ENCODE measurements around the gene BUB1B.

Gene BUB1B

DNA sequence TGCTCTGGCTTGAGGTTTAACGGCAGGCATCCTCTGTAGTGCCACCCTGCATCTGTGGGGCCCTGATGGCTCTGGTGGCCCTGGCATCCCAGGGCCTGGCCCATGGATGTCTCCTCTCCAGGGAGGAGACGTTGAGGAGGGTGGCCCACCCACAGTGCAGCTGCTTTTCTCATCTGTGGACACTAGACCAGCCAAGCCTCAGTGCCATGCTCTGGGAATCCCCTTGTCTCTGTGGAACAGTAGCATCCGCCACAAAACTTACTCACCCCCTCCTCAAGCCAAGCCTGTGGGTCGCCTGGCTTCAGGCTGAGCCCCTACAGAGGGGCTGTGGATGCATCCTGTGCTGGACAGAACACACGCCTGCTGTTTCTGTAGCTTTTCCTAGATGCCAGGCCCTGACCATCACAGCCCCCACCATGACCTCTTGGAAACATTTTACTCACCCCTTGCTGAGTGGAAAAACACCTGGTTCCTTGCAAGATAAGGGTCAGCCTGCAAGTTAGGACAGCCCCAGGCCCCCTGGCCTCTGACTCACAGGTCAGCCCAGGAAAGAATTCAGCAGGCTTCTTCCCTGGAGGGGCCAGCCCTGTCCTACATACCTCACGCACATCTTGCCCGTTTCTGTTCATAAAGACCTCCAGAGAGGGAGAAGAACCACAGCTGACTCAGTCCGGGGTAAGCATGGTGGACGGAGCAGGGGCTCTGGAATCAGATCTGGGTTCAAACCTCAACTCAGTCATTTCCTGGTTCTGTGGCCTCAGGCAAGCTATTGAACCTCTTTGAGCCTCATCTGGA, 97.0 kb downstream of the BUB1B start:
- DNase-seq (ENCODE audit: low spot score): no peak

DNA sequence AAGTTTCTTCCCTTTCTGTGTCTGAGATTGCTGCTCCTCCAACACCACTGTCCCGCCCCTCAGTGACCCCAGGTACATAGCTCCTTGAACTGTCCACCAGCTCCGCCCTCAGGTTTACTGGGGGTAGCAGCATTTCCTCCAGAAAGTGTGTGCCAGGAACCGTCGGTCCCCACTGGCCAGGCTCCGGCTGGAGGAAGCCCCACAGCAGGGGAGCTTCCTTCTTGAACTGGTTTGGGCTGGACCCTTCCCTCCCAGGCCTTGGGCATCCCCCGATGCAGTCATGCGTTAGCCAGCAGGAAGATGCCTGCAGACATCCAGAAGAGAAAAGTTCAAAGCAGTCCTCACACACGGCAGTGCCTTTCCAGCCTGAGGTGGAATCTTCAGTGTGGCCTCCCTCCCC, 97.7 kb downstream of the BUB1B start:
- no peak for DNase-seq (ENCODE audit: low spot score)

DNA sequence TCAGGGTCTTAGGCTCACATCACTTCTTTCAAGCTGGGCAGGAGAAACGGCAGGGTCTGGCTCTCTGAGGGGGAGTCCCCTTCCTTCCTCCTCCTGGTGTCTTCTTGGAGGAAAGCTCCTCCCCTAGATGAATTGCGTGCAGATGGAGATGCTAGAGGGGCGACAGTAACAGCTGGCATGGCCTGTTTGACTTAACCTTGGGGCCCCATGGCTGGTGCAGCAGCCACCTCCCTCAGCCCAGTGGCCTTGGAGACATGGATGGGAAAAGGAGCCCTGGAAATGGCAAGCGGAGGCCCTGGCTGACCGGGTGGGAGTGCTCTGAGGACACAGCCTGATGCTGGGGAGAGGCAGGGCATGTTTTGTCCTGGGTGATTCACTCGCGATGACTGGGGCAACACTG, 98.2 kb downstream of the BUB1B start:
- DNase-seq (ENCODE audit: low spot score): no peak

DNA sequence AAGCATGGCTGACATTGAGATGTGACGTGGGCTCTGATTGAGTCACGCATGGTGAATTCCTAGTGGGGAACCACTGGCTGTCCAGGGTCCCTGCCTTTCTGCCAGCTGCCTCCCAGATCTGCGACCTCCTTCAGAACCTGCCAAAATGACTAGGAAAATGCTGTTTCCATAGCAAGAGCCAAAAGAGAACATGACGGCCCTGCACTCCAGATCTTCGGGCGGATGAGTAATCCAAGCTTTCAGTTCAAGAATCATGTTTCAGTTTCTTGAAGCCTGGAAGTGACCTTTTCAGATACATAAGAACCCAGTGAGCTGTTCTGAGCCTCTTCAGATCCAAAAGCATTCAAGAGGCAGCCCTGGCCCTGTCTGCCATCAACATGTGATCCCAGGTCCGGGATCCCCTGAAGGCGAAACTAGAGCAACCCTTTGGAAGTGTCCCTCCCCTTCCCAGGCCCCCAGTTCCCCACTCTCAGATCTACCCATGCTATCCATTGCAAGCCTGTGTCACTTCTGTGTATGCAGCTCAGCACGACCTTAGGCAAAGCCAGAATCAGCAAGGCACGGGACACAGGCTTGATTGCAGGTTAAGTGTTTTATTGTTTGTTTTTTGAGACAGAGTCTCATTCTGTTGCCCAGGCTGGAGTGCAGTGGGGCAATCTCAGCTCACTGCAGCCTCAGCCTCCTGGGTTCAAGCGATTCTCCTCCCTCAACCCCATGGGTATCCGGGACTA, 102.3 kb downstream of the BUB1B start:
- no peak for DNase-seq (ENCODE audit: low spot score)

DNA sequence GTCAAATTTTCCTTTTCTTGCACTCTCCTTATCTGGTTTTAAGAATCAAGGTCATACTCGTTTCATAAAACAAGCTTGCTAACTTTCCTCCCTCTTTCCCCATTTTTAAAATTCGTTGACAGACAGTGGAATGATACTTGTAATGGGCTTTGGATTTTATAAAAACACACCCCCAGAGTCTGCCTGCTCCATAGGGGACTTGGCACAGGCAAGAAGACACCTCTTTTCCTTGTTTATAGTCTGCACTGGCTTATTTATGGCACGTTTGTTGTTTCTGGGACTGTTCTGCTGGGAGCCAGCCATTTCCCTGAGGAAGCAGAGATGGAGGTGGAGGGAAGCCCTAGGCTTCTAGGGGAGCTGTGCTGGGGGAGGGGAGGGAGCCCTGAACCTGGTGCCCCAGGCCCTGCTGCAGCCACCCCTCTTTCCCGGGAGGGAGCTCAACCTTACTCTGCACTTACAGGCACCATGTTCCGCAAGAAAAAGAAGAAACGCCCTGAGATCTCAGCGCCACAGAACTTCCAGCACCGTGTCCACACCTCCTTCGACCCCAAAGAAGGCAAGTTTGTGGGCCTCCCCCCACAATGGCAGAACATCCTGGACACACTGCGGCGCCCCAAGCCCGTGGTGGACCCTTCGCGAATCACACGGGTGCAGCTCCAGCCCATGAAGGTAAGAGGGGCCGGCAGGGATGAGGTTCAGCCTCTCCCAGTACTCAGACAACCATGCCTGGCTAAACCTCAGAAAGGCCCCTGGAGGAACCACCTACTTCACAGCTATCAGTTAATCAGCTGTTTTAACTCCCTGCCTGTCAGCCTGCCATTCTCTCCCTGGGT, 103.7 kb downstream of the BUB1B start:
- no peak for DNase-seq (ENCODE audit: low spot score)

DNA sequence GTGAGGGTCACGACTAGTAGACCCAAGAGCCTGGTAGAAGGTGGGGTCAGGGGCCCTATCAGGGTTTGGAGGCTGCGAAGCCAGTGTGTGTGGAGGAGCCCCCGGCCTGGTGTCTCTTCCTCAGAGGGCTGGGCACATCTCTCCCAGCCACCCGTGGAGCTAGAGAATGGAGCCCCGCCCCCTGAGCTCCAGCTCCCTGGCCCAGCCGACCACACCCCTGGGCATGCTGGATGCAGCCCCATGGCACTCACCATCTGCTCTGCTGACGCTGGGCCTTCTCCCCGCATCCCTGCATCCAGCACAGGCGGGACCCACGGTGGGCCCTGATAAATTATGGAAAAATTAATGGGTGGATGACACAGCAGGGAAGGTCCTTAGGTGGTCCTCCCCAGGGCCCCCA, 104.5 kb downstream of the BUB1B start:
- no peak for DNase-seq (ENCODE audit: low spot score)

DNA sequence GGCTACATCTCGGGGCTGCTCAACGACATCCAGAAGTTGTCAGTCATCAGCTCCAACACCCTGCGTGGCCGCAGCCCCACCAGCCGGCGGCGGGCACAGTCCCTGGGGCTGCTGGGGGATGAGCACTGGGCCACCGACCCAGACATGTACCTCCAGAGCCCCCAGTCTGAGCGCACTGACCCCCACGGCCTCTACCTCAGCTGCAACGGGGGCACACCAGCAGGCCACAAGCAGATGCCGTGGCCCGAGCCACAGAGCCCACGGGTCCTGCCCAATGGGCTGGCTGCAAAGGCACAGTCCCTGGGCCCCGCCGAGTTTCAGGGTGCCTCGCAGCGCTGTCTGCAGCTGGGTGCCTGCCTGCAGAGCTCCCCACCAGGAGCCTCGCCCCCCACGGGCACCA, 105.0 kb downstream of the BUB1B start:
- no peak for DNase-seq (ENCODE audit: low spot score)

DNA sequence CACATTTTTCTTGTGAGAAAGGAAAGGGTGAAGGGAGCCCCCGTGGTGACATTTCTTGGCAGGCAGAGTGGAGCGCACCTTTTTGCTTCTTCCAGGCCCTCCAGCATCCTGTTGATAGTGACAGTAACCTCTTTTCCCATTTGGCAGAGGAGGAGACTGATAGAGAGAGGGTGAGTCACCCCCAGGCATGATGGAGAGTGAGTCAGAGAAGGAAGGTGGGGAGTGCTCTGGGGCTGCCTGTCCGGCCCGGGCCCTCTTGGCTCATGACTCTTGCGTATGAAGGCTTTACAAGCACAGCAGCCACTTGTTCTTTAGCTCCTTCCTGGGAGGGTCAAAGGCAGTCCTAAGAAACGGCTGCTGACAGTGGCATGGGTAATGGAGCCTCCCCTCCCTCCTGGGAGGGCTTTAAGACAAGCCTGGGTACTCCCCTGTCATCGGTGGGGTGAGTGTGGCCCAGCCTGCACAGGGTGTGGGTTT, 106.0 kb downstream of the BUB1B start:
- DNase-seq (ENCODE audit: low spot score): no peak

DNA sequence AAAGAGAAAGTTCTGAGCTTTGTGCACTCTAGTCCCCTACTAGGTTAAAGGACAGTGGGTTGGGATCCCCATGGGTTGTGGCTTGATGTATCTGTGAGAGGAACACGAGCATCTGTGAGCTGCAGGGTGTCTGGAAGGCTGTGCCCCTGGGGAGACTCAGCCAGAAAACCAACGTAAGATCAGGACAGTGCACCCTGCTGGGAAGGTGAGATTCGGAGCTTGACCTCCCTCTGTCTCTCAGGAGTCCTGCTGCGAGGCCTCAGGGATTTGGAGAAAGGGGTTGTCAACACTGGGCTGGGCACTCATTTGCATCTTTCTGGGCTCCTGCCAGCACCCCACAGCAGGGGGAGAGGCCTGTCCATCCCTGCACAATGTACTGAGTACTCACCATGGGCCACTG, 106.8 kb downstream of the BUB1B start:
- no peak for DNase-seq (ENCODE audit: low spot score)

DNA sequence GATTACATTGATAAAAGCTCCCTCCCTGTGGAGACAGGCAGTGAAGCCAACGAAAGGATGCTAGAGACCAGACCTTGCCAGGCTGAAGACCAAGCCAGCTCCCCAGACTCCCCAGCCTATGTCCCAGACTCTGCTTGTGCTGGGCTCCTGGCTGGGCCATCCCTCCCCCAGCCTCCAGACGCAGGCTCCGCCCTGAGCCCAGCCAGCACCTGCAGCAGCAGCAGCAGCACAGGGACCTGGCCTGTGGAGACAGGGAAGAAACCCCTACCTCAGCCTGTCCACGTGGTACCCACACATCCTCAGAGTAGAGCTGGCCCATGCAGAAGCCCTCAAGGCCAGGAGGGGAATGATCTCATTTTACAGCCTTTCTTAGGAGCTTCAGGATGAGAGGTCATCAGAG, 108.7 kb downstream of the BUB1B start:
- no peak for DNase-seq (ENCODE audit: low spot score)

DNA sequence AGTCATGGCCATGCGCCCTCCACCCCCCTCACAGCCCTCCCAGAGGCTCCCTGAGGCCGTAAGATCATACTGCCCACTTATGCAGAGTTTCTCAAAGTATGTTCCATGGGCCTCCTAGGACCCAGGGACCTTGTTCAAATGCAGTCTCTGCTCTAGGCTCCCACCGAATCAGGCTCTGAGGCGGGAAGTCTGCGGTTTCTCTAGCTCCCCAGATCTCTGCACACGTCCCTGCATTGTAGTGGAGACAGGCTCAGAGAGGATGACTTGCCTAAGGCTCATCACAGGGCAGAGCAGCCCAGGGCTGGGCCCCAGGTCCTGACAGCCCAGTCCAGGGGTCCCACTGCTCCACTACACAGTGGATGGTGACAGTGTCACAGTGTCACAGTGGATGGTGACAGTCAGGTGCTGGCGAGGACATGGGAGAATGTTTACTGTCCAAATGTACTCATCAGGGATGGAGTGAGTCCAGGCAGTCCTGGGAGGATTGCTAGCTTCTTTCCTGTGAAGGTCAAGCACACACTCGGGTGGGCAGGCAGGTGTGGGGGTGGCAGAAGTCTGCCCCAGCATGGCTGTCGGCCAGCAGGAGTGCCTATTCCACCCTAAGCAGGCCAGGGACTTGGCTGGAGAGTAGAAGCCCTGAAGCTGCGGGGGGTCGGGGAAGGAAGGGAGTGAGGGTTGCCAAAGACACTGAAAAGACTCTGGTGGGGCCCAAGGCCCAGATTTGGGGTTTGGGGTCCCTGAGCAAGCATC, 109.6 kb downstream of the BUB1B start:
- DNase-seq (ENCODE audit: low spot score): no peak

All from left forelimb (tissue), 1 donor.